Esophagus muscularis mucosa (tissue), 4 donors: Measurements from ENCODE around the gene POLR3K. TPM values are rescaled to one million over a fixed set of nuclear protein-coding genes. Genes with fewer than 3 reads are reported as not detected.

Experiments
- DNase-seq: peaks from one replicate; pipeline ENCODE4 v3.0.0-alpha.2; 2017; ENCODE audit errors: extremely low spot score
- H3K27ac ChIP-seq, 4 donors: fragments of 200-600 bp; sonication (generic); replicated peaks in 1 of 4; 1 replicate in 3 of 4; 2 replicates in 1 of 4; pipeline ENCODE4 v1.5.1; 2016 to 2019; ENCODE audit warnings: mild to moderate bottlenecking in 1 of 4
- H3K27me3 ChIP-seq, 4 donors: fragments of 200-600 bp; sonication (generic); one replicate each; pipeline versions ENCODE4 v1.5.1 to v1.6.0; 2016 to 2019
- H3K36me3 ChIP-seq, 4 donors: fragments of 200-600 bp; sonication (generic); one replicate each; pipeline ENCODE4 v1.5.1; 2016 to 2019
- H3K4me1 ChIP-seq, 4 donors: fragments of 200-600 bp; sonication (generic); one replicate each; pipeline ENCODE4 v1.5.1; 2016 to 2019
- H3K4me3 ChIP-seq, 4 donors: fragments of 200-600 bp; sonication (generic); 1 replicate in 2 of 4; 2 replicates in 2 of 4; pipeline ENCODE4 v1.5.1; 2016 to 2019; ENCODE audit warnings: mild to moderate bottlenecking in 4 of 4, moderate library complexity in 1 of 4
- H3K9me3 ChIP-seq, 4 donors: fragments of 200-600 bp; sonication (generic); 1 replicate in 3 of 4; 2 replicates in 1 of 4; pipeline ENCODE4 v1.5.1; 2016 to 2019
- CTCF ChIP-seq, 3 experiments: fragments of 200-600 bp in 2 of 3; fragments of 450-650 bp in 1 of 3; sonication (generic) in 2 of 3; IDR thresholded peaks; one replicate each; pipeline ENCODE4 v1.5.1; 2017 to 2019; ENCODE audit warnings: antibody characterized with exemption in 3 of 3, mild to moderate bottlenecking in 2 of 3, moderate library complexity in 1 of 3
- EP300 ChIP-seq: sonication (generic); formaldehyde crosslinking; IDR thresholded peaks from one replicate; pipeline ENCODE4 v1.6.1; 2017; ENCODE audit warnings: antibody characterized with exemption
- POLR2A ChIP-seq: fragments of 450-650 bp; IDR thresholded peaks from one replicate; pipeline ENCODE4 v1.6.1; 2017; ENCODE audit warnings: antibody characterized with exemption, moderate library complexity, mild to moderate bottlenecking, low read depth
- POLR2AphosphoS5 ChIP-seq, 2 donors: sonication (generic); formaldehyde crosslinking; IDR thresholded peaks; one replicate each; pipeline ENCODE4 v1.6.1; 2017; ENCODE audit warnings: antibody characterized with exemption in 2 of 2
- WGBS: methylation state at CpG from one replicate; pipeline ENCODE4 v1.1.5; 2018; 5-methylcytosine and 5-hydroxymethylcytosine counted together
- intact Hi-C: fragments of 100-400 bp; cut with DNase I; formaldehyde crosslinking; loops from one replicate; pipeline ENCODE4 v1.15.1; 2023
- total RNA-seq, 4 donors: library from RNA; depleted of rRNA; stranded (reverse); fragments of >200 nt; gene quantifications; one replicate each; pipeline versions ENCODE4 v1.1.0 to v1.2.1, GENCODE V29; 2016

The POLR3K gene
- total RNA-seq, 4 donors from 2014 or later = 3.3 to 3.8 (median 3.7) TPM

- no peaks in the 10 kb centered on the region for H3K9me3 ChIP-seq
- H3K36me3 ChIP-seq = no peaks in the 10 kb centered on the region
- 93% methylated on average over 12 of the region's 15 CpGs for WGBS
- H3K4me3 ChIP-seq = no peak overlapping the region
- no peak for DNase-seq
- no peak for TF ChIP-seq EP300
- no peak for TF ChIP-seq CTCF (IDR thresholded peaks at IDR 0.05)
- TF ChIP-seq POLR2A = no peak
- TF ChIP-seq POLR2AphosphoS5 (IDR thresholded peaks at IDR 0.05) = no peak
- intact Hi-C loops = no loop called here
- no peak overlapping the region for H3K27ac ChIP-seq
- no peaks in the 10 kb centered on the region for H3K27me3 ChIP-seq
- H3K4me1 ChIP-seq = no peaks in the 10 kb centered on the region
Observed at GRCh38 chr16:36336-36984, 16.9 kb downstream of the POLR3K start.

- Histone ChIP-seq H3K36me3 (no peaks in the 10 kb centered on the region), H3K27ac (no peak overlapping the region), H3K27me3 (no peaks in the 10 kb centered on the region), H3K9me3 (no peaks in the 10 kb centered on the region), H3K4me1 (no peaks in the 10 kb centered on the region), H3K4me3 (no peak overlapping the region)
- 88% methylated on average over 11 of the region's 11 CpGs for WGBS
- DNase-seq = no peak
- no peak for TF ChIP-seq EP300
- TF ChIP-seq CTCF (IDR thresholded peaks at IDR 0.05) = no peak
- TF ChIP-seq POLR2AphosphoS5 (IDR thresholded peaks at IDR 0.05) = no peak
- no peak for TF ChIP-seq POLR2A
- intact Hi-C loops = no loop called here
Observed at GRCh38 chr16:35678-36305, 17.6 kb downstream of the POLR3K start.

DNA sequence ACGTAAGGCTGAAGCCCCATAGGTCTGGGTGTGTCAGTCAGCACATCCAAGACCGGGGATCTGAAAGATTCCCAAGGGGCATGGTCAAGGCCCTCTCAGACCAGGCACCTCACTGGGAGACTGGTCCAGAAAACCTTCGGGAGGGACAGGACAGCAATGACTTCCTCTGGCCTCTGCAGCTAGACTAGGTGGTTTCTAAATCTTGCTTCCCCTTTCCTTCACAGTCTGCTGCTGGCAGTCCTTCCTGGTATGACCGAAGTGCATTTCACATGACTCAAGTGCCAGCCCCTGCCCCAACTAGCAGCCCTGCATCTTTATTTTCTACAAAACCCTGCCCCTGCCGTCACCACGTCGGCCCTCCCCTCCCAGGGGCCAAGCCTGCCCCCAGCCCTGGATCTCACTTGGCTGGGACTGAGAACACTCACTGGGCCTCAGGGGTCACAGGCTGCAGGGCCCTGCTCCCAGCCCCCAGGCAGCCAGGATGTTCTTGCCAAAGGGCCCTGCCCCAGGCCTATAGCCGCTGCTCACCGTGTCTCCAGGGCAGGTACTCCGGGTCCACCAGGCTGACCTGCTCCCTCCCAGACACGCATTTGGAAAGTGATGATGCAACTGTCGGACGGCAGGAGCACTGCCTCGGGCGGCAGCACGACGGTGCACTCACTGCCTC is 18.3 kb downstream of the POLR3K start:
- H3K27me3 ChIP-seq = no peaks in the 10 kb centered on the region
- no peaks in the 10 kb centered on the region for H3K9me3 ChIP-seq
- intact Hi-C loops = no loop called here
- H3K4me1 ChIP-seq = no peaks in the 10 kb centered on the region
- no peak for DNase-seq
- H3K36me3 ChIP-seq = no peaks in the 10 kb centered on the region
- TF ChIP-seq POLR2AphosphoS5 (IDR thresholded peaks at IDR 0.05) (no peak), CTCF (IDR thresholded peaks at IDR 0.05) (no peak), EP300 (no peak), POLR2A (no peak)
- H3K27ac ChIP-seq = no peak overlapping the region
- no peak overlapping the region for H3K4me3 ChIP-seq
- WGBS = 70% methylated on average over 14 of the region's 17 CpGs

GRCh38 chr16:34648-34987 is 18.8 kb downstream of the POLR3K start:
- H3K9me3 ChIP-seq = no peaks in the 10 kb centered on the region
- WGBS = 42% methylated on average over 6 of the region's 6 CpGs
- TF ChIP-seq POLR2A (no peak), CTCF (IDR thresholded peaks at IDR 0.05) (no peak), POLR2AphosphoS5 (IDR thresholded peaks at IDR 0.05) (no peak), EP300 (no peak)
- H3K4me3 ChIP-seq = no peak overlapping the region
- intact Hi-C loops = no loop called here
- no peaks in the 10 kb centered on the region for H3K4me1 ChIP-seq
- no peak overlapping the region for H3K27ac ChIP-seq
- no peaks in the 10 kb centered on the region for H3K27me3 ChIP-seq
- H3K36me3 ChIP-seq = no peaks in the 10 kb centered on the region
- no peak for DNase-seq
